A673 (cell line): Measurements from ENCODE around the gene HIGD1A.

ENCODE experiments used
- EZH2 ChIP-seq: fragments of 200-600 bp; sonication (generic); IDR thresholded peaks from 2 replicates; pipeline ENCODE4 v1.6.1; 2017; ENCODE audit warnings: borderline replicate concordance, low read depth, mild to moderate bottlenecking, mixed read lengths, antibody characterized with exemption, low read length; ENCODE audit not compliant: poor library complexity, severe bottlenecking
- TF ChIP-seq, protein P1 (sequence below): fragments of 300-800, 200-600 bp; sonication (generic); conservative IDR thresholded peaks from 2 replicates; pipeline ENCODE4 v1.5.1; 2017; ENCODE audit warnings: low read depth, mild to moderate bottlenecking, antibody characterized with exemption, low read length, moderate library complexity, mixed read lengths

DNA sequence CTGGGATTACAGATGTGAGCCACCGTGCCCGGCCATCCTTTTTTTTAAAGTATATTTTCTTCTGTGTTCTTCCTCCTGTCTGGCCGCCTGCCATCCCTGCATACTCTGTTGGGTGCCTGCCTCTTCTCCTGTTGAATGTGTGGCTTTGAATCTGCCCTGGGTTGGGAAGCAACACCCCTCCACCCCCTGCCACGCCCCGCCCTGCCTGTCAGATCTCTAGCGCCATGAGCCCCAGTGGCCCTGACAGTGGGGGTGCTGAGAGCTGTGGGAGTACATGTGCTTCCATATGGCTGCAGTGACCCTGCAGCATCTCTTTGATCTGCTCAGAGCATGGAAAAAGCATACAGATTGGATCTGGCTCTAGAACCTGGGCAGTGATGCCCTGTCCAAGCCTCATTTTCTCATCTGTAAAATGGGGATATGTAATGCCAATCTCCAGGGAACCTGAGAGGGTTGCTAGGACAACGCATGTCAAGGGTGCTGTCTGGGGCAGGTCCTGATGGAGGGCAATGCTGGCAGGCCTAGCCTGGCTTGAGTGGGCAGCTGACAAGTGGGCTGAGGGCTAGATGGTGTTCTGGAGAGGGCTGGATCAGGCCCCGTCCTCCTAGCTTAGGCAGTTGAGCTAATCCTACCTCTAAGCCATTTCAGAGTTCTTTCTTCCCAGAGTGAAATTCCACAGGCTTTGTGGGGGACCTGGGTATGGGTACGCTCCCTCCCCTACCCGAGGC, 55.1 kb downstream of the HIGD1A start:
- TF ChIP-seq, protein P1, sequence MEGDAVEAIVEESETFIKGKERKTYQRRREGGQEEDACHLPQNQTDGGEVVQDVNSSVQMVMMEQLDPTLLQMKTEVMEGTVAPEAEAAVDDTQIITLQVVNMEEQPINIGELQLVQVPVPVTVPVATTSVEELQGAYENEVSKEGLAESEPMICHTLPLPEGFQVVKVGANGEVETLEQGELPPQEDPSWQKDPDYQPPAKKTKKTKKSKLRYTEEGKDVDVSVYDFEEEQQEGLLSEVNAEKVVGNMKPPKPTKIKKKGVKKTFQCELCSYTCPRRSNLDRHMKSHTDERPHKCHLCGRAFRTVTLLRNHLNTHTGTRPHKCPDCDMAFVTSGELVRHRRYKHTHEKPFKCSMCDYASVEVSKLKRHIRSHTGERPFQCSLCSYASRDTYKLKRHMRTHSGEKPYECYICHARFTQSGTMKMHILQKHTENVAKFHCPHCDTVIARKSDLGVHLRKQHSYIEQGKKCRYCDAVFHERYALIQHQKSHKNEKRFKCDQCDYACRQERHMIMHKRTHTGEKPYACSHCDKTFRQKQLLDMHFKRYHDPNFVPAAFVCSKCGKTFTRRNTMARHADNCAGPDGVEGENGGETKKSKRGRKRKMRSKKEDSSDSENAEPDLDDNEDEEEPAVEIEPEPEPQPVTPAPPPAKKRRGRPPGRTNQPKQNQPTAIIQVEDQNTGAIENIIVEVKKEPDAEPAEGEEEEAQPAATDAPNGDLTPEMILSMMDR: no peak
- no peak for TF ChIP-seq EZH2
